ENCODE measurements around the gene CEP70. TPM values are rescaled to one million over a fixed set of nuclear protein-coding genes. Genes with fewer than 3 reads are reported as not detected.
"Not testable (repeated sequence)": the region's sequence is repeated elsewhere in the genome, so short reads cannot be mapped to it uniquely, and the experiment has no call there.

CEP70 gene
- total RNA-seq, 2 donors from 2014 or later: 19.7 to 22.6 TPM

- peaks cover 38% of the 10 kb centered on the region for H3K4me1 Mint-ChIP-seq (ENCODE audit: low read depth)
- no peak for DNase-seq
- no peak for ATAC-seq (replicated peaks in 1 of 2)
- no peaks in the 10 kb centered on the region for H3K27me3 Mint-ChIP-seq (ENCODE audit: low read depth)
- H3K36me3 Mint-ChIP-seq (ENCODE audit: insufficient read depth in 2 of 2): peaks cover 15 to 29% of the 10 kb centered on the region in 2 donors
- H3K4me3 Mint-ChIP-seq: no peak overlapping the region
- no peak overlapping the region for H3K27ac Mint-ChIP-seq
- peaks cover 4 to 13% of the 10 kb centered on the region in 2 donors for H3K9me3 Mint-ChIP-seq
Observed at GRCh38 chr3:138573138-138573537, 20.9 kb downstream of the CEP70 start.

- H3K27me3 Mint-ChIP-seq (ENCODE audit: low read depth); DNase-seq; ATAC-seq (replicated peaks in 1 of 2); H3K9me3 Mint-ChIP-seq; H3K27ac Mint-ChIP-seq: not testable (repeated sequence)
- Mint-ChIP-seq H3K36me3 (ENCODE audit: insufficient read depth in 2 of 2) (peaks cover 5 to 16% of the 10 kb centered on the region in 2 donors), H3K4me1 (ENCODE audit: low read depth) (peaks cover 19% of the 10 kb centered on the region), H3K4me3 (peak overlapping the region in 1 of 2 donors; percentile 13)
Observed at GRCh38 chr3:138569624-138570023, 24.4 kb downstream of the CEP70 start.

GRCh38 chr3:138569090-138569489 lies 25.0 kb downstream of the CEP70 start:
- peaks cover 19% of the 10 kb centered on the region for H3K4me1 Mint-ChIP-seq (ENCODE audit: low read depth)
- no peak for DNase-seq
- no peaks in the 10 kb centered on the region for H3K27me3 Mint-ChIP-seq (ENCODE audit: low read depth)
- no peak for ATAC-seq (replicated peaks in 1 of 2)
- H3K36me3 Mint-ChIP-seq (ENCODE audit: insufficient read depth in 2 of 2): peaks cover 5 to 16% of the 10 kb centered on the region in 2 donors
- no peak overlapping the region for H3K27ac Mint-ChIP-seq
- H3K4me3 Mint-ChIP-seq: no peak overlapping the region
- H3K9me3 Mint-ChIP-seq: peaks cover 4 to 6% of the 10 kb centered on the region in 2 donors

DNA sequence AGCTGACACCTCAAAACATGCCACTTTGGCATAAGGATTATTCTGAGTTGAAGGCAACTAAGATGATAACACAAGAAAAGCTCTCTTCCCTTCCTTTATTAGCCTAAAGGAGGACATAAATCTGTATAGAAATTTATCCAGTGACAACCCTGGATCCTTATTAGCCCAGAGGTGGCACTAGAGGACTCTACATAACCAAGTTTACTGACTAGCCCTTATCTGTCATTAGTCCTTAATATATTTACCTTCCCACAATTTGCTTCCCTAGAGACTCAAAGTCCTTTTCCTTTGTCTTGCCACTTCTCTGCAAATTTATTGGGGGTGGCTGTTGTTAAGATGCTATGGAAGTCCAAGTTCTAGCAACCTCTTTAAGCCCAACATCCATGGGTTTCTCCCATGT lies 26.7 kb downstream of the CEP70 start:
- Mint-ChIP-seq H3K9me3 (peaks cover 2 to 3% of the 10 kb centered on the region in 2 donors), H3K36me3 (ENCODE audit: insufficient read depth in 2 of 2) (peaks cover 0 to 9% of the 10 kb centered on the region in 2 donors), H3K27ac (no peak overlapping the region), H3K4me3 (no peak overlapping the region), H3K4me1 (ENCODE audit: low read depth) (peaks cover 14% of the 10 kb centered on the region), H3K27me3 (ENCODE audit: low read depth) (no peaks in the 10 kb centered on the region)
- ATAC-seq (replicated peaks in 1 of 2) (no peak), DNase-seq (no peak)

- not testable (repeated sequence) for DNase-seq; H3K27me3 Mint-ChIP-seq (ENCODE audit: low read depth); H3K27ac Mint-ChIP-seq; H3K4me3 Mint-ChIP-seq; H3K36me3 Mint-ChIP-seq (ENCODE audit: insufficient read depth in 2 of 2); H3K9me3 Mint-ChIP-seq; H3K4me1 Mint-ChIP-seq (ENCODE audit: low read depth); ATAC-seq (replicated peaks in 1 of 2)
Observed at GRCh38 chr3:138566293-138566692, 27.8 kb downstream of the CEP70 start.

DNA sequence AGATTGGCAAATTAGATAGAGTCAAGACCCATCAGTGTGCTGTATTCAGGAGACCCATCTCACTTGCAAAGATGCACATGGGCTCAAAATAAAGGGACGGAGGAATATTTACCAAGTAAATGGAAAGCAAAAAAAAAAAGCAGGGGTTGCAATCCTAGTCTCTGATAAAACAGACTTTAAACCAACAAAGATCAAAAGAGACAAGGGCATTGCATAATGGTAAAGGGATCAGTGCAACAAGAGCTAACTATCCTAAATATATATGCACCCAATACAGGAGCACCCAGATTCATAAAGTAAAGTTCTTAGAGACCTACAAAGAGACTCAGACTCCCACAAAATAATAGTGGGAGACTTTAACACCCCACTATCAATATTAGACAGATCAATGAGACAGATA lies 31.2 kb downstream of the CEP70 start:
- H3K4me3 Mint-ChIP-seq, DNase-seq: not testable (repeated sequence)

DNA sequence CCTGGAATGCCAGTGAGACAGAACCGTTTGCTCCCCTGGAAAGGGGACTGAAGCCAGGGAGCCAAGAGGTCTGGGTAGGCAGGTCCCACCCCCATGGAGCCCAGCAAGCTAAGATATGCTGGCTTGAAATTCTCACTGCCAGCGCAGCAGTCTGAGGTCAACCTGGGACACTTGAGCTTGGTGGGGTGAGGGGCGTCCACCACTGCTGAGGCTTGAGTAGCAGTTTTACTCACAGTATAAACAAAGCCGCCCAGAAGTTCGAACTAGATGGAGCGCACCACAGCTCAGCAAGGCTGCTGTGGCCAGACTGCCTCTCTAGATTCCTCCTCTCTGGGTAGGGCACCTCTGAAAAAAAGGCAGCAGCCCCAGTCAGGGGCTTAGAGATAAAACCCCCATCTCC lies 33.6 kb downstream of the CEP70 start:
- Mint-ChIP-seq H3K9me3 (peaks cover 10% of the 10 kb centered on the region in 2 donors), H3K4me3 (no peak overlapping the region), H3K27me3 (ENCODE audit: low read depth) (no peaks in the 10 kb centered on the region), H3K36me3 (ENCODE audit: insufficient read depth in 2 of 2) (peaks cover 14 to 41% of the 10 kb centered on the region in 2 donors), H3K27ac (no peak overlapping the region), H3K4me1 (ENCODE audit: low read depth) (no peaks in the 10 kb centered on the region)
- DNase-seq (no peak), ATAC-seq (replicated peaks in 1 of 2) (no peak)

More for the DNA sequence above, 31.2 kb downstream of the CEP70 start:
- not testable (repeated sequence) for H3K4me1 Mint-ChIP-seq (ENCODE audit: low read depth); H3K27me3 Mint-ChIP-seq (ENCODE audit: low read depth); ATAC-seq (replicated peaks in 1 of 2)
- Mint-ChIP-seq H3K9me3 (peaks cover 11 to 12% of the 10 kb centered on the region in 2 donors), H3K36me3 (ENCODE audit: insufficient read depth in 2 of 2) (peaks cover 7 to 26% of the 10 kb centered on the region in 2 donors), H3K27ac (peak overlapping the region; percentile 21)

DNA sequence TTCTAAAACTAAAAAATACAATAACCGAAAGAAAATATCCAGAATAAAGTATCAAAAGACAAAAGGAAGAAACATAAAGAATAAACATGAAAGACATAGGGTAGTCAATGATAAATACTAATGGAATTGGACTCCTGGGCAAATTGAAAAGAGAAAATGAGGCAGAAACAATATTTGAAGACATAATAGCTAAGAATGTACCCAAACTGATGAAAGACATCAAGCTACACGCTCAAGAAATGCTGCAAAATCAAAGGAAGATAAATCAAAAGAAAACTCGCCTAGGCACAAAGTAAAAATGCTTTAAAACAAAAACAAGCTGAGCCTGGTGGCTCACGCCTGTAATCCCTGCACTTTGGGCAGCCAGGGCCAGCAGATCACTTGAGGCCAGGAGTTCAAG lies 34.9 kb downstream of the CEP70 start:
- no peaks in the 10 kb centered on the region for H3K27me3 Mint-ChIP-seq (ENCODE audit: low read depth)
- H3K36me3 Mint-ChIP-seq (ENCODE audit: insufficient read depth in 2 of 2): peaks cover 18 to 44% of the 10 kb centered on the region in 2 donors
- no peak for ATAC-seq (replicated peaks in 1 of 2)
- no peak overlapping the region for H3K4me3 Mint-ChIP-seq
- no peaks in the 10 kb centered on the region for H3K4me1 Mint-ChIP-seq (ENCODE audit: low read depth)
- H3K9me3 Mint-ChIP-seq: peaks cover 11 to 12% of the 10 kb centered on the region in 2 donors
- H3K27ac Mint-ChIP-seq: no peak overlapping the region
- DNase-seq: no peak

- H3K27ac Mint-ChIP-seq; ATAC-seq (replicated peaks in 1 of 2); H3K27me3 Mint-ChIP-seq (ENCODE audit: low read depth); DNase-seq; H3K4me3 Mint-ChIP-seq; H3K4me1 Mint-ChIP-seq (ENCODE audit: low read depth): not testable (repeated sequence)
- peaks cover 23 to 24% of the 10 kb centered on the region in 2 donors for H3K9me3 Mint-ChIP-seq
- H3K36me3 Mint-ChIP-seq (ENCODE audit: insufficient read depth in 2 of 2): peaks cover 34 to 61% of the 10 kb centered on the region in 2 donors
Observed at GRCh38 chr3:138554775-138555174, 39.3 kb downstream of the CEP70 start.

DNA sequence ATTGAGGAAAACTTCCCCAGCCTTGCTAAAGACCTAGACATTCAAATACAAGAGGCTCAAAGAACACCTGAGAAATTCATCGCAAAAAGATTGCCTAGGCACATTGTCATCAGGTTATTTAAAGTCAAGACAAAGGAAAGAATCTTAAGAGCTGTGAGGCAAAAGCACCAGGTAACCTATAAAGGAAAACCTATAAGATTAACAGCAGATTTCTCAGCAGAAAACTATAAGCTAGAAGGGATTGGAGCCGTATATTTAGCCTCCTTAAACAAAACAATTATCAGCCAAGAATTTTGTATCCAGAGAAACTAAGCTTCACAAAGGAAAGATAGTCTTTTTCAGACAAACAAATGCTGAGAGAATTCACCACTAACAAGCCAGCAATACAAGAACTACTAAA lies 43.1 kb downstream of the CEP70 start:
- not testable (repeated sequence) for H3K27ac Mint-ChIP-seq; ATAC-seq (replicated peaks in 1 of 2); H3K4me3 Mint-ChIP-seq; H3K27me3 Mint-ChIP-seq (ENCODE audit: low read depth); DNase-seq; H3K4me1 Mint-ChIP-seq (ENCODE audit: low read depth)
- peaks cover 42 to 59% of the 10 kb centered on the region in 2 donors for H3K36me3 Mint-ChIP-seq (ENCODE audit: insufficient read depth in 2 of 2)
- H3K9me3 Mint-ChIP-seq: peaks cover 19 to 20% of the 10 kb centered on the region in 2 donors

- H3K4me3 Mint-ChIP-seq: no peak overlapping the region
- no peaks in the 10 kb centered on the region for H3K4me1 Mint-ChIP-seq (ENCODE audit: low read depth)
- no peak overlapping the region for H3K27ac Mint-ChIP-seq
- DNase-seq: no peak
- no peak for ATAC-seq (replicated peaks in 1 of 2)
- H3K27me3 Mint-ChIP-seq (ENCODE audit: low read depth): no peaks in the 10 kb centered on the region
- H3K9me3 Mint-ChIP-seq: peaks cover 18 to 22% of the 10 kb centered on the region in 2 donors
- H3K36me3 Mint-ChIP-seq (ENCODE audit: insufficient read depth in 2 of 2): peaks cover 45 to 62% of the 10 kb centered on the region in 2 donors
Observed at GRCh38 chr3:138549179-138549977, 44.7 kb downstream of the CEP70 start.

GRCh38 chr3:138547342-138547975 lies 46.6 kb downstream of the CEP70 start:
- no peaks in the 10 kb centered on the region for H3K4me1 Mint-ChIP-seq (ENCODE audit: low read depth)
- H3K9me3 Mint-ChIP-seq: peaks cover 9 to 18% of the 10 kb centered on the region in 2 donors
- ATAC-seq (replicated peaks in 1 of 2) (peak; percentile 49 to 53), DNase-seq (no peak)
- no peaks in the 10 kb centered on the region for H3K27me3 Mint-ChIP-seq (ENCODE audit: low read depth)
- H3K4me3 Mint-ChIP-seq: no peak overlapping the region
- H3K27ac Mint-ChIP-seq: peak overlapping the region; percentile 43
- peaks cover 41 to 65% of the 10 kb centered on the region in 2 donors for H3K36me3 Mint-ChIP-seq (ENCODE audit: insufficient read depth in 2 of 2)

DNA sequence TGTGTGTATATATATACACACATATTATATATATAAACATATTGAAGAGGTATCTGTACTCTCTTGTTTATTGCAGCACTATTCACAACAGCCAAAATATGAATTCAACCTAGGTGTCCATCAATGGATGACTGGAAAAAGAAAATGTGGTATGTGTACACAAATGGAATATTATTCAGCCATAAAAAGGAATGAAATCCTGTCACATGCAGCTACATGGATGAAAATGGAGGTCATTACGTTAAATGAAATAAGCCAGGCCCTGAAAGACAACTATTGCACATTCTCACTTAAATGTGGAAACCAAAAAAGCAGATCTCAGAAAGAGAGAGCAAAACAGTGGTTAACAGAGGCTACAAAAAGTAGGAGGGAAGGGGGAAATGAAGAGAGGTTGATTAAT lies 49.5 kb downstream of the CEP70 start:
- DNase-seq: no peak
- peaks cover 46 to 68% of the 10 kb centered on the region in 2 donors for H3K36me3 Mint-ChIP-seq (ENCODE audit: insufficient read depth in 2 of 2)
- H3K4me3 Mint-ChIP-seq: no peak overlapping the region
- no peaks in the 10 kb centered on the region for H3K27me3 Mint-ChIP-seq (ENCODE audit: low read depth)
- ATAC-seq (replicated peaks in 1 of 2): no peak
- H3K4me1 Mint-ChIP-seq (ENCODE audit: low read depth): no peaks in the 10 kb centered on the region
- peaks cover 14 to 15% of the 10 kb centered on the region in 2 donors for H3K9me3 Mint-ChIP-seq
- no peak overlapping the region for H3K27ac Mint-ChIP-seq

Data from activated T-cell treated with anti-CD3 and anti-CD28 coated beads, Interleukin-2, amount 50 U/mL, for 72 hours (primary cell).